Right lobe of liver (tissue), 4 donors: ENCODE results near the gene MRPL14.

ENCODE experiments used
- POLR2A ChIP-seq: fragments of 450-650 bp; IDR thresholded peaks from one replicate; pipeline ENCODE4 v1.6.1; 2017; ENCODE audit warnings: antibody characterized with exemption, mild to moderate bottlenecking
- TF ChIP-seq, protein P1 (sequence below), 4 donors: fragments of 200-600 bp in 3 of 4; fragments of 450-650 bp in 1 of 4; IDR thresholded peaks; one replicate each; pipeline versions ENCODE4 v1.5.1 to v1.8.0; 2016 to 2022; ENCODE audit warnings: antibody characterized with exemption in 4 of 4, mild to moderate bottlenecking in 2 of 4
- donor health status: DM: no; HTN: no; CAD: no.
- donor health status: DM: no; HTN: no; CAD: no.
- donor health status: DM: no; HTN: yes; CAD: no.

DNA sequence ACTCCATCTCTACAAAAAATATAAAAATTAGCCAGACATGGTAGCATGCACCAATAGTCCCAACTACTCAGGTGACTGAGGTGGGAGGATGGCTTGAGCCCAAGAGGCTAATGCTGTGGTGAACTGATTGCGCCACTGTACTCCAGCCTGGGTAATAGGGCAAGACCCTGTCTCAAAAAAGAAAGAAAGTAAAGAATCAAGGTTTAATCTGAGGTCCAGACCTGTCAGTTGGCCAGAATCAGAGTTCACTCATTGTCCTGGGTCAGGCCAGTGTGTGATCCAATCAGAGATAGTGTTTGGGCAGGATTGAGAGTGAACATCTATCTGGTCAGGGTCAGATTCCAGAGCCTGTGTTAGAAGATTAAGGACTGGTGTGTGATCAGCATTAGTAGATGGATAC, 15.6 kb upstream of the MRPL14 start:
- TF ChIP-seq, protein P1, sequence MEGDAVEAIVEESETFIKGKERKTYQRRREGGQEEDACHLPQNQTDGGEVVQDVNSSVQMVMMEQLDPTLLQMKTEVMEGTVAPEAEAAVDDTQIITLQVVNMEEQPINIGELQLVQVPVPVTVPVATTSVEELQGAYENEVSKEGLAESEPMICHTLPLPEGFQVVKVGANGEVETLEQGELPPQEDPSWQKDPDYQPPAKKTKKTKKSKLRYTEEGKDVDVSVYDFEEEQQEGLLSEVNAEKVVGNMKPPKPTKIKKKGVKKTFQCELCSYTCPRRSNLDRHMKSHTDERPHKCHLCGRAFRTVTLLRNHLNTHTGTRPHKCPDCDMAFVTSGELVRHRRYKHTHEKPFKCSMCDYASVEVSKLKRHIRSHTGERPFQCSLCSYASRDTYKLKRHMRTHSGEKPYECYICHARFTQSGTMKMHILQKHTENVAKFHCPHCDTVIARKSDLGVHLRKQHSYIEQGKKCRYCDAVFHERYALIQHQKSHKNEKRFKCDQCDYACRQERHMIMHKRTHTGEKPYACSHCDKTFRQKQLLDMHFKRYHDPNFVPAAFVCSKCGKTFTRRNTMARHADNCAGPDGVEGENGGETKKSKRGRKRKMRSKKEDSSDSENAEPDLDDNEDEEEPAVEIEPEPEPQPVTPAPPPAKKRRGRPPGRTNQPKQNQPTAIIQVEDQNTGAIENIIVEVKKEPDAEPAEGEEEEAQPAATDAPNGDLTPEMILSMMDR (IDR thresholded peaks at IDR 0.05): no peak
- TF ChIP-seq POLR2A: no peak
